SK-N-MC (cell line): ENCODE results near the gene SLC16A3.

ENCODE experiments used
- EZH2 ChIP-seq: fragments of 200-600 bp; sonication (generic); IDR thresholded peaks from one replicate; pipeline ENCODE4 v1.6.1; 2017; ENCODE audit warnings: antibody characterized with exemption
- FOXP2 ChIP-seq: optimal IDR thresholded peaks from 2 replicates; pipeline ENCODE3; 2011; ENCODE audit warnings: mild to moderate bottlenecking, moderate library complexity; ENCODE audit not compliant: insufficient read depth; ENCODE audit errors: extremely low read length, control extremely low read depth
- POLR2AphosphoS5 ChIP-seq: IDR thresholded peaks from 2 replicates; pipeline ENCODE4 v1.6.1; 2012; ENCODE audit warnings: mild to moderate bottlenecking, low read depth, low read length, borderline replicate concordance

DNA sequence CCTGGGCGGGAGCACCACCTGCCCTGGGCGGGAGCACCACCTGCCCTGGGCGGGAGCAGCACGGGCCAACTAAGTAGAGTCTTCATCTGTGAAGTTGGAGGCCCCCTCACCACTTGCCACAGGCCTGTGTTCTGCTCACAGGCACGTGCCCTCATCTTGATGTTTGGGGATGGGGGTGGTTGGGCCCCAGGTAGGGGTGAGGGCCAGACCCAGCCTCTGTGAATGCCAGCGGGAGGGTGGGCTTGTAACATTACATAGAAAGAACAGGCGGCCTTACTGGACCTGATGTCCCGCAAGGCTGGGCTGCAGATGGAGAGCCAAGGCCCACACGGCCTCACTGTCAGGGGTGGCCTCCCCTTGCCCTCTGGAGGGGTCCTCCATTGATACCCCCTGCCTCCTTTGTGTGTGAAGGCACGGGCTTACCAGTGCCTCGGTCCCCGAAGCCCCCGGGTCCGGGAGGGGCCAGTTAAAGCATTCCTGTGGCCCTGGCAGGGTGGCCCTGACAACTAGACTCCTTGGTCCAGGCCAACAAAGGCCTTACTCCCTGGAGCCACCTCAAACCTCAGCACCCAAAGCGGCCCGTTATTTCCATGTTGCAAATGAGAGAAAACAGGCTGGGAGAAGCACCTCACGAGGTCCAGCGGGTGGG, 1.1 kb upstream of the SLC16A3 start:
- TF ChIP-seq EZH2 (no peak), POLR2AphosphoS5 (no peak), FOXP2 (no peak)
